ENCODE data around the gene NNMT. TPM values are rescaled to one million over a fixed set of nuclear protein-coding genes. Genes with fewer than 3 reads are reported as not detected.
A peak's percentile ranks its signal among the peaks of the same experiment; 100 is the strongest.

The NNMT gene
- 26.4 TPM for total RNA-seq
- long read RNA-seq, transcript NNMT-201 (3 exons, 1,610 nt), result major isoform, 12 of 14 reads
- long read RNA-seq, partial matches to known transcripts, result 0 of 14 reads
- long read RNA-seq, other reads (novel, unspliced or antisense), result 2 of 14 reads

DNA sequence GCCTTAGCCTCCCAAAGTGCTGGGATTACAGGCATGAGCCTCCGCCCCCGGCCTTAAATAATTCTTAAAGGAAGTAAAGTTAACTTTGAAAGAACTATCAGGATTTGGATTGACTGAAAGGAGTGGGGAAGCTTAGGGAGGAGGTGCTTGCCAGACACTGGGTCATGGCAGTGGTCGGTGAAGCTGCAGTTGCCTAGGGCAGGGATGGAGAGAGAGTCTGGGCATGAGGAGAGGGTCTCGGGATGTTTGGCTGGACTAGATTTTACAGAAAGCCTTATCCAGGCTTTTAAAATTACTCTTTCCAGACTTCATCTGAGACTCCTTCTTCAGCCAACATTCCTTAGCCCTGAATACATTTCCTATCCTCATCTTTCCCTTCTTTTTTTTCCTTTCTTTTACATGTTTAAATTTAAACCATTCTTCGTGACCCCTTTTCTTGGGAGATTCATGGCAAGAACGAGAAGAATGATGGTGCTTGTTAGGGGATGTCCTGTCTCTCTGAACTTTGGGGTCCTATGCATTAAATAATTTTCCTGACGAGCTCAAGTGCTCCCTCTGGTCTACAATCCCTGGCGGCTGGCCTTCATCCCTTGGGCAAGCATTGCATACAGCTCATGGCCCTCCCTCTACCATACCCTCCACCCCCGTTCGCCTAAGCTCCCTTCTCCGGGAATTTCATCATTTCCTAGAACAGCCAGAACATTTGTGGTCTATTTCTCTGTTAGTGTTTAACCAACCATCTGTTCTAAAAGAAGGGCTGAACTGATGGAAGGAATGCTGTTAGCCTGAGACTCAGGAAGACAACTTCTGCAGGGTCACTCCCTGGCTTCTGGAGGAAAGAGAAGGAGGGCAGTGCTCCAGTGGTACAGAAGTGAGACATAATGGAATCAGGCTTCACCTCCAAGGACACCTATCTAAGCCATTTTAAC lies at the start of gene NNMT:
TSS of gene NNMT (plus strand) at position 724 of the 929 bp plus-strand sequence. CDS start at position 882, 158 bp downstream.
- intact Hi-C loops (cut with micrococcal nuclease), result no loop called here
- DNase-seq (peak; percentile 76), ATAC-seq (peak; percentile 85)

DNA sequence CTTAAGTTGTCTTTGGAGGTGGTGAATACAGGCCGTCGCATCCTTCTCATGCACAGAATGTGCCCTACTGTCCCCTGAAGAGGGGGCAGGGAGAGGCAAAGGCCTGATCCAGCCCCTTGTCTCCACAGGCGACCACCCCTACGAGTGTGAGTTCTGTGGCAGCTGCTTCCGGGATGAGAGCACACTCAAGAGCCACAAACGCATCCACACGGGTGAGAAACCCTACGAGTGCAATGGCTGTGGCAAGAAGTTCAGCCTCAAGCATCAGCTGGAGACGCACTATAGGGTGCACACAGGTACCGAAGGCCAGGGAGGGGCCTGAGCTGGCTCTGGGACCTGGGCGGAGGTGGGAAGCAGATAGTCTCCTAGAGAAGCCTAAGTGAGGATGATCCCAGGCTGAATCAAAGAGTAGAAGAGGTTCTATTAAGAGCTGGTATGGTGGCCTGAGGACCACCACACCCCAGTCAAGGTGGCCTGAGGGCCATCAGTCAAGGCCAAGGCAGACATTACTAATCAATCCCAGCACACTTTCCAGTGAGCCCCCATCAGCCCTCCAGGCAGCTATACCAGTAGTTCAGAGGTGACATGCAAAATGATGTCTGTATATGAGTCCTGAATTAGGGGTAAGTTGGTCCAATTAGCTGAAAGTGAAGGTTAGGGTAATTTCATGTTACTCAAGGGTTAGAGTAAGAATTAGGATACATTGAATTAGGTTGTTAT lies 49.0 kb upstream of the NNMT start:
- ATAC-seq (no peak), DNase-seq (no peak)
- intact Hi-C loops (cut with micrococcal nuclease), result no loop called here

DNA sequence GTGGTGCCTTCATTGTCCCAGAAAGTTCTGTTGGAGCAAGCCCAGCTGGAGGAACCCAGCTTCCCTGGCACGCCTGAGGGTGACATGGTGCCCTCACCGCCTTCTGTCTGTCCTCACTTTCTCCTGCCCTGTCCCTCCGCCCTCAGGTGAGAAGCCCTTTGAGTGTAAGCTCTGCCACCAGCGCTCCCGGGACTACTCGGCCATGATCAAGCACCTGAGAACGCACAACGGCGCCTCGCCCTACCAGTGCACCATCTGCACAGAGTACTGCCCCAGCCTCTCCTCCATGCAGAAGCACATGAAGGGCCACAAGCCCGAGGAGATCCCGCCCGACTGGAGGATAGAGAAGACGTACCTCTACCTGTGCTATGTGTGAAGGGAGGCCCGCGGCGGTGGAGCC lies 46.0 kb upstream of the NNMT start:
- no peak for ATAC-seq
- intact Hi-C loops (cut with micrococcal nuclease), result no loop called here

DNA sequence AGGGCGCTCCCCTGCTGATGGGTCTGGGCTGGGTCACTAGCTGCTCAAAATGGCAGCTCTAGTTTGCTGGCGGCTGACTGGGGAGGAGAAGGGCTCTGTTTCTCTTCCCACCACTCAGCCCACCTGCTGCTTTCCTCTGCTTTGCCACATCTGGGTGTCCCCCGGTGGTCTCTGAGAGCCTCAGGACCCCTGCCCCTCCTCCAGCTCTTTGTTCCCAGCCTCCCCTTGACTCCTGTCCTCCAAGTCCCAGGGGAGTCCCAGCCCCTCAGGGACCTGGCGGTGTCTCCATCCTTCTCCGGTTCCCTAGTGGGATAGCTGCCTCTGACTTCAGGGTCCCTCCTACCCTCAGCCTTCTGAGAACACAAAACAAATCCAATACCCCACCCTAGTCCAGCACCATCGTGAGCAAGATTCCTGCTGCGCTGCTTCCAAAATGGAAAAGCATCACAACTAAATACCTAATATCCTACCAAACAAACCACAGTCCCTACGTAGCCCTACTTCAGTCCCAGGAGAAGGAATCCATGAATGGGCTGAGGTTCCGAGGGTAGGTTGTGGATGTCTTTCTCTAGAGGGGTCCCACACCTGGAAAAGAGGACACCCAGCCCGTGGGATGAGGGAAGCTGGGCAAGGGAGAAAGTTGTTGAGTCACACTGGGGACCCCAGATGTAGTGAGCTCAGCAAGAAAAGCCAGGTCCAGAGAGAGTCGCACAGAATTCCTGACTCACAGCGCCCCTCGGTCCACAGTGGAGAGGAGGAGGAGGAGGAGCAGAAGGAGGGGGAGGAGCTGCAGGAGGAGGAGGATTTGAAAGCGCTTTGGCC lies 45.0 kb upstream of the NNMT start:
- peak; percentile 58 for DNase-seq
- intact Hi-C loops (cut with micrococcal nuclease), result no loop called here
- ATAC-seq, result peak; percentile 74

More for the DNA sequence above, 46.0 kb upstream of the NNMT start:
- DNase-seq, result no peak

DNA sequence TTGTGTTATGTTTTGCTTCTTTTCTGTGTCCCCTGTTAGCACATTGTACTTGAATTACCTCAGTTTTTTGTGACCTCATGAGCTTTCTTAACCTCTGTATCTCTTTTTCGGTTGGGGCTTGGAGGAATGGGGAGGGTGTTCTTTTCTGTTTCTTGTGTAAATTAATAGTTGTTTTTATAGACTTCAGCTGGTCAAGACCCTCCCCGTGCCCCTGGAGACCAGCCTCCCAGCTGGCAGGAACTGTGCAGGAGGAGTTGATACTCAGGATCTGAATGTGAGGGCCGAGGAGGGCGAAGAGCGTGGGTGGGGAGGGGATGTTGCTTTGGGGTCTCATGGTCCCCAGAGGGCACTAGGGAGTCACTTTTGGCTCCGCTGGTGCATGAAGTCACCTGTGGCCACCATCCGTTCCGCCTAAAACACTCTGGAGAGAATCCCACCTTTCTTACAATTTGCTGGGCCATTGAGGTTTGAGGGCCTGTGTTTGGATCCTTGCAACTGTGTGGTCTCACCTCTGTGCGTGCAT lies 44.3 kb upstream of the NNMT start:
- intact Hi-C loops (cut with micrococcal nuclease), result no loop called here
- ATAC-seq (no peak), DNase-seq (peak; percentile 54)

DNA sequence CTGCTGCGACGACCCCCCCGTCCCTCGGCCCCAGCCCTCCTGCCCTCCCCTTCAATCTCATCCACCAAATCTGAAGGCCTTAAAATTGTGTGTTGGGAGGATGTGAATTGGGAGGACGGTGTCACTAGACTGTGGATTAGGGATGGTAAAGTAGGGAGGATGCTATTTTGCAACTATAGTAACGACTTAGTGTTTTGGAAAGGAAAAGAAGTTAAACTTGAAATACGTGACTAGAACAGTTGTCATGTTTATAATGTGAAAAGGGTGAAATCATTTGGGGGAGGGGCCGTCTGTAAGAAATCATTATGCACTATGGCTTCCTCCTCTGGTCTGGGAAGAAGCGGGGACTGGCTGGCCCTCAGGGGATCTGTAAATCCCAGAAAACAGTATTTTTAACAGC lies 43.4 kb upstream of the NNMT start:
- ATAC-seq, result no peak
- DNase-seq, result no peak
- intact Hi-C loops (cut with micrococcal nuclease), result no loop called here

DNA sequence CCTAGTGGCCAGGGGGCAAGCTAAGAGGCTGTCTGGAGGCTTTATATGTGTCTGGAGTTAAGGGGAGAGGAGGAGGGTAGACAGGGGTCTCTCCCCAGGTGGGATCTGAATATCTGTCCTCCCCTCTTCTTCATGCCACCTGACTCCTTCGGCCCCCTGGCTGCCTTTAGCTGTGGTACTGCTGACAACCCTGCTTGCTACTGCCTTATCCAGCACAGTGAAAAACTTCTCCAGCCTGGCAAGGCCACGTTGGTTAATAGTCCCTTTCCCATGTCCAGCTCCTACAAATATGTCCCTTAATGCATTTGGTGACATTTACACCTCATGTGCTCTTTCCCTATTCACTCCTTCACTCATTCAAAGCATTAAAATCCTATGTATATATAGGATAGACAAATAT lies 42.4 kb upstream of the NNMT start:
- intact Hi-C loops (cut with micrococcal nuclease), result no loop called here
- no peak for DNase-seq
- no peak for ATAC-seq

DNA sequence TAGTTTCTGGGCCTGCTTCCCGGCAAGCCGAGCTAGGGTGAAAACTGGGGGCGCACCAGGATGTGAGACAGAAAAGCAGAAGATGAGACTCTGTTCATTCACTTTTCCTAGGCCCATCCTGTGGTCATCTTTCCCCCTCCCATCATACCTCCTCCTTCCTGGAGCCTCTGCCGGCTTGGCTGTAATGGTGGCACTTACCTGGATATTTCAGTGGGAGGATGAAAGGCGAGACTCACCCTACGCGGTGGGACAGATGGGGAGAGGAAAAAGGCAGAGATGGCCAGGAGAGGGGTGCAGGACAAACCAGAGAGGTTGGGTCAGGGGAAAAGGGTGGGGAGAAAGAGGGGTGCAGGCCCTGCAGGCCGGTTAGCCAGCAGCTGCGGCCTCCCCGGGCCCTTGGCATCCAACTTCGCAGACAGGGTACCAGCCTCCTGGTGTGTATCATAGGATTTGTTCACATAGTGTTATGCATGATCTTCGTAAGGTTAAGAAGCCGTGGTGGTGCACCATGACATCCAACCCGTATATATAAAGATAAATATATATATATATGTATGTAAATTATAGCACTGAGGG lies 41.5 kb upstream of the NNMT start:
- DNase-seq, result no peak
- intact Hi-C loops (cut with micrococcal nuclease), result no loop called here
- no peak for ATAC-seq

DNA sequence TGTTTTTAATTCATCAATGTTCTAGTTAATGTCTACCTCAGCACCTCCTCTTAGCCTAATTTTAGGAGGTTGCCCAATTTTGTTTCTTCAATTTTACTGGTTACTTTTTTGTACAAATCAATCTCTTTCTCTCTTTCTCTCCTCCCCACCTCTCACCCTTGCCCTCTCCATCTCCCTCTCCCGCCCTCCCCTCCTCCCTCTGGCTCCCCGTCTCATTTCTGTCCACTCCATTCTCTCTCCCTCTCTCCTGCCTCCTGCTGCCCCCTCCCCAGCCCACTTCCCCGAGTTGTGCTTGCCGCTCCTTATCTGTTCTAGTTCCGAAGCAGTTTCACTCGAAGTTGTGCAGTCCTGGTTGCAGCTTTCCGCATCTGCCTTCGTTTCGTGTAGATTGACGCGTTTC lies 40.9 kb upstream of the NNMT start:
- intact Hi-C loops (cut with micrococcal nuclease), result no loop called here
- no peak for ATAC-seq
- no peak for DNase-seq

DNA sequence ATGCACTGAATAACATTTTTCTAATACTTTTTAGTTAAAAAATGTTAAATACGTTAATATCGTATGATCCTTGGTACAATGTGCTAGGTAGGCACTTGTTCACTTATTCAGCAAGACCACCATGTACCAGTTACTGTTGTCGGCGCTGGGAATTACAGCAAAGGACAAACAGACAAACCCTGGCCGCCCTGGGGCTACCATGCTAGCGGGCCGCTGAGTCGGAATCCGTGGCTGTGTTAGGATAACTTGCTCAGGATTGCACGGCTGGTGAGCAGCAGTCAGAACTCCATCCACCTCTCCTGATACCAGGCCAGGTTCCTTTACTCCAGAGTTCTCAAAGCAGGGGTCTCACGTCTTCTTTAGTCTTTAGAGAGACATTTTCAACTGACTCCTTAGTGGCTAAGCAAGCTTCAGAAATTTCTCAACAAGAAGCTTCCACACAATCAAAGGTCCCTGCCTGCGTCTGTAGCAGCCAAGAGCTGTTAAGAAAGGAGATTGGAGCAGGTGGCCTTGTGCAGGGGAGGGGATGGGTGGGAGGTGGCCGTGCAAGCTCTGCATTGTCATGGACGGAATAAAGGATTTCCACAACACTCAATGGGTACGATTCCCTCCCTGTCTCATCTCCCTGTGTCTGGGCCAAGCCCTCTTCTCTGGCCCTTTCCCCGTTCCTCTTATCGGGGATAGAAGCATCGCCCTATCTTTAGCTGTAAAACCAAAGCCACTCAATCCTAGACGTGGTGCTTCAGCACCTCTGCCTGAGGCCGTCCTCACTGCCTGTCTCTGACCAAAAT lies 39.8 kb upstream of the NNMT start:
- ATAC-seq (no peak), DNase-seq (no peak)
- intact Hi-C loops (cut with micrococcal nuclease), result no loop called here

DNA sequence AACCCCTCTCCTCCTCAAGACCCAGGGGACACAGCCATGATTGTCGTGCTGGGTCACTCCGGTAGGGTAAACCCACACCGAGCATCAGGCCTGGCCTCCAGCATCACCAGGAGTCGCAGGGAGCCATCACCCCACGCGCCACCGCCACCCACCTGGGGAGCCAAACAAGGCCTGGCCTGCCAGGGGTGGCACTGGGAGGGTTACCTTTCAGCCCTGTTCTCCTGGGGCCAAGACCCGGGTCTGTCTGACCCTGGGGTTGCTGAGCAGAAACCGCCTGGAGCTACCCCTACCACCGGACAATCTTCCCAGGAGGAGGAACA lies 39.3 kb upstream of the NNMT start:
- ATAC-seq (peak; percentile 1), DNase-seq (peak; percentile 48)
- intact Hi-C loops (cut with micrococcal nuclease), result no loop called here

DNA sequence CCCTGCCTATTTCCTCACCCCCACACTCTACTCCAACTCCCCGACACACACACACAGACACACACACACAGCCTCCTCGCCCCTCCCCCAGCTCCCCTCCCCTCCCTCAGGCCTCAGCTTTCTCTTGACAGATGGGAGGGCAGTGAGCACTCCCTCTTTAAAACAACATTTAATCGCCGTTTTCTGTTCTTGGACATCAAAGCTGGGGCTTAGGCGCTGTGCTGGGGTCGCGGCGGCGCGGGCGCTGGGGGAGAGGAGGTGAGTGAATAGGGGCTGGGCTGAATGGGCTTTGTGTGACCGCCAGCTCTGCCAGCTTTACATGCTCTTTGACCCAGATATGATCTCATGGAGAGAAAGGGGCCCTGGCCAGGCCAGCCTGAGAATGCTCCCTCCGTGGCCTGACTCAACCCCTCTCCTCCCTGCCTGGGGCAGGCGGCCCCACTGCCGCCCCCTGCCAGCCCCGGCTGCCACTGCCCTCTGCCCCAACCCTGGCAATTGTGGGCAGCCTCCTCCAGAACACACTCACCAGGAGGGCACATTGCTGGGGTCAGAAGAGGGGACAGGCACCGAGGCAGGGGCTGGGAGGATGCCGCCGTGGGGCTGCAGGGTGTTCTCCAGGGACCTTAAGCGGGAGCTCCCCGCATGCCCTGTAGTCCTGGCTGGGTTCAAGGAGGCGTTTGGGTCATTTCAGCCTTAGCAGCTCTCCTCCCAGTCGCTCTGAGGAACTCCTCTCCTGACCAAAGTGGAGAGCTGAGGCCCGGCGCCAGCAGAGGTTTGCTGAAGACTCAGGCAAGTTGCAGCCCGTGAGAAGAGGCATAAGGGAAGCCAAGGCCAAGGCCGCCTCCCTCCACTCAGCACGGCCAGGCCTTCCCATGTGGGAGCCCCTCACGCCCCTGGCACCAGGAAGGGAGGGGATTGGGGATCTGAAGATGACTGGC lies 38.3 kb upstream of the NNMT start:
- intact Hi-C loops (cut with micrococcal nuclease), result no loop called here
- ATAC-seq, result peak; percentile 53
- DNase-seq, result peak; percentile 85

DNA sequence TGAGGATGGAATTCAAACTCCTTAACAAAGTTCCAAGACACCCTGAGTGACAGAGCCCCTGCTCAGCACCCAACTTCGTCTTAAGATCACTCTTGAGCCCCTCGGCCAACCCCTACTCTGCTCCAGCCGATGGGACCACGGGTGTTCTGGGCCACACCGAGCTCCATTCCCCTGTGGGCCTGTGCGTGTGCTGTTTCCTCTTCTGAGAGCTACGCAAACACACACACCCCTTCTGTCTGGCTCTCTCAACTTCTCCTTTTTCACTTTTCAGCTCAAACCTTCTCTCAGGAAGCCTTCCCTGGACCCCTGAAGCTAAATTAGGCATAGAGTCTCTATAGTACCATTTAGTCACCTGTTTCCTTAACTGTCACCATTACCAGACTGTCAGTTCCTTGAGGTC lies 37.5 kb upstream of the NNMT start:
- intact Hi-C loops (cut with micrococcal nuclease), result no loop called here
- DNase-seq (peak; percentile 54), ATAC-seq (peak; percentile 24)

DNA sequence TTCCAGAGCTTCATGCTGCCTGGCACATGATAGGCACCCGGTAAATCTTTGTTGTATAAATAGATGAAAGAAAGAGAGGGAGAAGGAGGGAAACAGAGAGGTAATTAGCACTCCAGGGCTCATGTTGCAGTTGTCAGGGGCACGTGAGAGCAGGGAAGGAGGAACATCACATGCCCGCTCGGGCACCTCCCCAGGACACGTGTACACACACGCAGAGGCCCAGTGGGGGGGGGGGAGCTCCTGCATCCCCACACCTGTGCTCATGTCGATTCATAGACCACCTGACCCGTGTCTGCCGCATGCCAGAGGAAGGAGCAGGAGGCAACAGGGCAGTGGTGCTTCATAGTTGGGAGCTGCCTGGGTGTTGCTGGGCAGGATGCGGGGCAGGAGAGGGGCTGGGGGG lies 37.1 kb upstream of the NNMT start:
- ATAC-seq (peak; percentile 24), DNase-seq (peak; percentile 75)
- intact Hi-C loops (cut with micrococcal nuclease), result no loop called here

DNA sequence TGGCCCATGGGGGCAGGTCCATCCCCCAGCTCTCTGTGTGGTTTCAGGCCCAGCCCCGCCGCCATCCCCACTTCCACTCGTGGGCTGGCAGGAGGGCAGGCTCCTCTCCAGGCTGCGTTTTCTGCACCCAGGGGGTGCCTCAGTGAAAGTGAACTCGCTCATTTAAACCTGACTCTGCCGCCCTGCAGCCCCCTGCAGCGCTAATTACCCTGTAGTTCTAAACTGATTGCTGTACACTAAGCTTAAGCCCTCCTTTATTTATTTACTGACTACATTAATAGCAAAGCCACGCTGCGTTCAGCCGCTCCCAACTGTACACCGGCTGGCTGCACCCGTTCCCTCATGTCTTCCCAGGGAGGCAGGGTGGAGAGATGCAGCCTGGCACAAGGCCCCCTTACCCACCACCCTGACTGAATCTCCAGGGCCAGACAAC lies 36.6 kb upstream of the NNMT start:
- intact Hi-C loops (cut with micrococcal nuclease), result no loop called here
- ATAC-seq (no peak), DNase-seq (peak; percentile 67)

DNA sequence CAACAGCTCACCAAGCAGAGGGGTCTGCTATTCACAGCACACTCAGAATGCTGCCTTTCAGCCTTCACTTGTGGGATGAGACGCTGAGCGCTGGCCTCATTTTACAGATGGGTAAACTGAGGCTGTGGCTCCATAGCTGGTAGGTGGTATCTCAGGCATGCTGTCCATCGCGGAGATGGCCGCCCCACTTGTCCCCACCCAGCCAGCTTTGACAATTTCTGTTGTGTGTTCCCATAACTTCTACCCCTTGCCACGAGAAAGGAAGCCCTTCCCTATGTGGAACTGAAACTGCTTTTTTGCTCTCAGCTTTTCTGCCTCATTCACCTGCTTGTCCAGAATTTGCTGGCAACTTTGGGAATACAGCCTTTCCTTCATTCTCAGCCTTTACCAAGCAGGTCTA lies 36.1 kb upstream of the NNMT start:
- DNase-seq (no peak), ATAC-seq (no peak)
- intact Hi-C loops (cut with micrococcal nuclease), result loop anchor here (5.0 kb wide), 2 partner anchors 223 to 363 kb away; no protein-coding TSS in a partner anchor

DNA sequence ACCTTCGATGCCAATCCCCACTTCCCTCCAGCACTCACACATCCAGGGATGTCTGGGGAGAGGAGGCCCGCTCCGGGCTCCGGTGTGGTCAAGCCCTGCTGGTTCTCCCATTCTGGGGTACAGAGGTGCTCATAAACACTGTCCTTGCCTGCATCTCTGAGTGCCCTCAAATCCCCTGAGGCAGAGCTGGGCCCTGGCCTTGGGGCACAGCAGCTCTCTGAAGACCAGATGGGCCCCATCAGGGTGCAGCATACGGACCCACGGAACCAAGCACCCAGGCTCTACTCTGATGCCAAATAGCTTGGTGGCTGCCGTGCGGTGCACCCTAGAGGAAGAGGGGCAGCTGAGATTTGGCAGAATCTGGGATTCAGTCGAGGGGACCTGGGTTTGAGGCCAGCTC lies 35.7 kb upstream of the NNMT start:
- ATAC-seq (peak; percentile 4), DNase-seq (peak; percentile 49)
- intact Hi-C loops (cut with micrococcal nuclease), result loop anchor here (5.0 kb wide), 2 partner anchors 223 to 363 kb away; no protein-coding TSS in a partner anchor
